AG10803 (cell line): ENCODE data around the gene SLAMF9.

Source experiments
- DNase-seq: peaks from one replicate; pipeline ENCODE4 v3.0.0; 2010; ENCODE audit warnings: low read depth
- H3K4me3 ChIP-seq: 2 replicates; pipeline ENCODE4 v1.5.1; 2011; ENCODE audit warnings: mild to moderate bottlenecking, low read length, control low read depth
- CTCF ChIP-seq: conservative IDR thresholded peaks from 2 replicates; pipeline ENCODE4 v1.5.1; 2011; ENCODE audit warnings: mild to moderate bottlenecking, low read length, control low read depth, inconsistent platforms

The SLAMF9 gene

GRCh38 chr1:159943278-159943640 is 10.8 kb downstream of the SLAMF9 start:
- no peak for DNase-seq
- TF ChIP-seq CTCF = no peak
- H3K4me3 ChIP-seq = no peak overlapping the region

GRCh38 chr1:159942632-159943277 is 11.3 kb downstream of the SLAMF9 start:
- DNase-seq = no peak
- no peak overlapping the region for H3K4me3 ChIP-seq
- TF ChIP-seq CTCF = no peak

GRCh38 chr1:159941591-159942560 is 12.2 kb downstream of the SLAMF9 start:
- DNase-seq = no peak
- no peak overlapping the region for H3K4me3 ChIP-seq
- no peak for TF ChIP-seq CTCF

GRCh38 chr1:159941141-159941540 is 12.9 kb downstream of the SLAMF9 start:
- no peak for DNase-seq
- TF ChIP-seq CTCF = no peak
- no peak overlapping the region for H3K4me3 ChIP-seq

GRCh38 chr1:159940006-159940620 is 13.9 kb downstream of the SLAMF9 start:
- H3K4me3 ChIP-seq = no peak overlapping the region
- no peak for DNase-seq
- no peak for TF ChIP-seq CTCF

GRCh38 chr1:159939678-159940002 is 14.4 kb downstream of the SLAMF9 start:
- TF ChIP-seq CTCF = no peak
- H3K4me3 ChIP-seq = no peak overlapping the region
- DNase-seq = no peak
